HG03103 (cell line): ENCODE measurements around the gene PLEKHO2.

Experiments used
- ATAC-seq: cut with Tn5 transposase; IDR thresholded peaks from one replicate; pipeline ENCODE4 v1.9.1; 2021; ENCODE audit warnings: low read depth; ENCODE audit not compliant: unreplicated experiment

PLEKHO2 gene

DNA sequence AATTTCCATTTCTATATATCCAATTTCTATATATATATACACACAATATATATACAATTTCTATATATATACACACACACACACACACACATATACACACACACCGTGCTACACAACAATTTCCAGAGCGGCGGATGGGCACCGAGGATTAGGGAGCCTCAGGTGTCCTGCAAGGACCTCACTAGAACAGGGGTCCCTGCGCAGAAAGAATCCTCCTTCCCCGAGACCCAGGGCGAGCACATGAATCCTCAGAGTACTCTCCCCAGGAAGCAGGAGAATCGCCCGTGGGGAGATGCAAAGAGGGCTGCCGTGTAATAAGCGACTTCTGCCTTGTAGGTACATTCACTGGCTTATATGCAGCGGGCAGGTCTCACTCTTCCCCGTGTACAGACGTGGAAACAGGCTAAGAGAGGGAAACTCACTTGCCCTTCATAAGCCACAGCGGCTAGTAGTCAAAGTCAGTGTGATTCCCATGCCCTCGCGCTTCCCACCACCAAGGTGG, 16.7 kb upstream of the PLEKHO2 start:
- no peak for ATAC-seq

DNA sequence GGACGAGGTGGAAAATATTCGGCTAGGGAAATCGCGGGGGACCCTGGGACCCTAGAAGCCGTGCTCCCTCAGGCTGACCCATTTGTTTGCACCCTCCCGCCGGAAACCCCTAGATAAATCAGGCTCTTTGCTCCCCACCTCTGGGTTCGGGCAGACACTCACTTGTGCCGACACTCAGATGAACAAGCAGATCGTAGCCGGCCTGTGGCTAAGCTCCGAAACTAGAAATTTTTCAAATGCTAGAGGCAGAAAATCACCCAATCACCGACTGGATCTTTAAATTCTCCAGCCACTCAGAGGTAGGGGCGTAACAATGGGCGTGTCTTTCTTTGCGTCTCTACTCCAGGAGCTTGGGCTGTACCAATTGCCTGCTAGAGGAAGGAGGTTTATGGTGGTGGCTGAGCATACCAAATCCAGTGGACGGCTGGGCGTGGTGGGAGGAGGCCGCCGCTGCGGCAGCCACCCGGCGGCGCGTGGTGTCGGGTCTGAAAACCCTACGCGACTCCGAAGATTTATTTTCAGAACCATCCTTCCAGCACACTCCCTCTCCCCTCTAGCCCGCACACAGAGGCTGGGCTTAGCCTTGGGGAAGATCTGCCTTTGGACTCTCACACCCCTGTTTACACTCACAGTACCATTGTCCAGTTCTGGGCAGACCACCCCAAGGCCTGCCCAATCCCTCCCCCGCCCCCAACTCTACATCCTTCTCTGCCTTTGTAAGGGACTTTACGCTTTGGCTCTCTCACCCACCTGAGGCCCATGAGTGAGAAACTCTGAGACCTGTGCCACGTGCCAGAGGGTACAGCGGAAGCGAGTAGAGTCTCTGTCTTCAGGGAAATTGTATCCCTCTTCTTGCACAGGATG, 16.1 kb upstream of the PLEKHO2 start, which contains the start of gene PIF1:
Gene PIF1, minus strand, starts transcription at position 217 of the 864 bp plus-strand sequence. CDS start 1,312 bp downstream, outside the sequence.
- peak; percentile 79 for ATAC-seq

DNA sequence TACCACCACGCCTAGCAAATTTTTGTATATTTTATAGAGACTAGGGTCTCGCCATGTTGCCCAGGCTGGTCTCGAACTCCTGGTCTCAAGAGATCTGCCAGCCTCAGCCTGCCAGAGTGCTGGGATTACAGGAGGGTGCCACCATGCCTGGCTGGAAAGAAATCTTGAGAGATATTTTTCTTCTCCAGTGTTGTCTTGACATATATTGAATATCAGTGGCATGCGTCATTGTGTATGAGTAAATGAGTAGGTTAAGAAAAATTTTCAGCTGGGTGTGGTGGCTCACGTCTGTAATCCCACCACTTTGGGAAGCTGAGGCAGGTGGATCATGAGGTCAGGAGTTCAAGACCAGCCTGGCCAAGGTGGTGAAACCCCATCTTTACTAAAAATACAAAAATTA, 12.7 kb upstream of the PLEKHO2 start:
- no peak for ATAC-seq

DNA sequence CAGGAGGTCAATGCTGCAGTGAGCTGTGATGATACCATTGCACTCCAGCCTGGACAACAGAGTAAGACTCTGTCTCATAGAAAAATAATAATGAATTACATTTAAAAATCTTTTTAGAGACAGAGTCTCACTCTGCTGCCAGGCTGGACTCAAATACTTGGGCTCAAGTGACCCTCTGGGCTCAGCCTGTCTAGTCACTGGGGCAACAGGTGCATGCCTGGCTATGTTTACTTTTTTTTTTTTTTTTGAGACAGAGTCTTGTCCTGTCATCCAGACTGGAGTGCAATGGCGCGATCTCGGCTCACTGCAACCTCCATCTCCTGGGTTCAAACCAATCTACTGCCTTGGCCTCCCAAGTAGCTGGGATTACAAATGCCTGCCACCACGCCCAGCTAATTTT, 8.0 kb upstream of the PLEKHO2 start:
- ATAC-seq = no peak

DNA sequence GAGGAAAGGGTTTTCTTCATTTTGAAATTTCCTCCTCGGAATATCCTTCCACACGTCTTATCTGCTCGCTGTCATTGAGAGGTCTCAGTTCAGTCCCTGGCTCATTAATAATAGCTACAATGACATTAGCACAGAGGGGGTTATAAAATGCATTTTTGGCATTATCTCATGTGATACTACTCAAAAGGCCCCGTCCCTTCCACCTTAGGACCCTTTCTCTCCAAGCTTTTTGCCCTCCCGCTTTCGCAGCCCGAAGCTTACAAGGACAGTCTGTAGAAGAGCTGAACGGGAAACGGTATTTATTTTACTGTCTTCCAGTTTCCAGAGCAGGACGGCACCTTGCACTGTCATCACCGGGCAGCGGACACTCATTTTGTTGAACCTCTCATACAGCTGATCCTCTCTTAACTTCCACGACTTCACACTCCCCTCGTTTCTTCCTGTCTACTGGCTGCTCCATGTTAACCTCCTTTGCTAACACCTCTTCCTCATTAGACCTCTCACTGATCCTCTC, 5.6 kb upstream of the PLEKHO2 start:
- no peak for ATAC-seq

DNA sequence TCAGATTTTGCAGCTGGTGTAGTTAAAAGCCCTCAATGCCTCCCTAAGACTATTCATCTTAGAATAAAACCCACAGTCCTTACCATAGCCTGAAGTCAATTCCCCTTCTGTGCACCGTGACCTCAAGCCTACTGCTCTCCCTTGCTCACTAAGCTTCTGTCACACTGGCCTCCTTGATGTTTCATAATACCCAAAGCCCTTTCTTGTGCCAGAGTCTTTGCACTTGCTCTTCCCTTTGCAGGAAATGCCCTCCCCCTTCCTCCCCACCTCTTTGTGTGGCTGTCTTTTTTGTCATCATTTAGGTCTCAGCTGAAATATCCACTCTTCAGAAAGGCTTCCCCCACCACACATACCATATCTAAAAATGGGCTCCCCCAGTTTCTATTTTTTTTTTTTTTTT, 4.2 kb upstream of the PLEKHO2 start:
- ATAC-seq = no peak

DNA sequence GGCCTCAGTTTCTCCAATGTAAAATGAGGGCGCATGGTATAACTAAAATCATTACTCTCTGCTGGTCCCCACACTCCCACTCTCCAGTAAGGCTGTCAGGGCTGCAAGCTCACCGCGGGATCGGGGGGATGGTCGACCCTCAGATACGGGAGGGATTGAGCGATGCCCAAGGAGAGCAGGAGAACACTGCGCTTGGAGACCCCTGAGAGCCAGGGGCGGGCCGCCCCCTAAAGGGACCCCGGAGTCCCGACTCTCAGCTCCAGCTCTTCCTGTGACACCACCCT, 713 bp upstream of the PLEKHO2 start:
- no peak for ATAC-seq

DNA sequence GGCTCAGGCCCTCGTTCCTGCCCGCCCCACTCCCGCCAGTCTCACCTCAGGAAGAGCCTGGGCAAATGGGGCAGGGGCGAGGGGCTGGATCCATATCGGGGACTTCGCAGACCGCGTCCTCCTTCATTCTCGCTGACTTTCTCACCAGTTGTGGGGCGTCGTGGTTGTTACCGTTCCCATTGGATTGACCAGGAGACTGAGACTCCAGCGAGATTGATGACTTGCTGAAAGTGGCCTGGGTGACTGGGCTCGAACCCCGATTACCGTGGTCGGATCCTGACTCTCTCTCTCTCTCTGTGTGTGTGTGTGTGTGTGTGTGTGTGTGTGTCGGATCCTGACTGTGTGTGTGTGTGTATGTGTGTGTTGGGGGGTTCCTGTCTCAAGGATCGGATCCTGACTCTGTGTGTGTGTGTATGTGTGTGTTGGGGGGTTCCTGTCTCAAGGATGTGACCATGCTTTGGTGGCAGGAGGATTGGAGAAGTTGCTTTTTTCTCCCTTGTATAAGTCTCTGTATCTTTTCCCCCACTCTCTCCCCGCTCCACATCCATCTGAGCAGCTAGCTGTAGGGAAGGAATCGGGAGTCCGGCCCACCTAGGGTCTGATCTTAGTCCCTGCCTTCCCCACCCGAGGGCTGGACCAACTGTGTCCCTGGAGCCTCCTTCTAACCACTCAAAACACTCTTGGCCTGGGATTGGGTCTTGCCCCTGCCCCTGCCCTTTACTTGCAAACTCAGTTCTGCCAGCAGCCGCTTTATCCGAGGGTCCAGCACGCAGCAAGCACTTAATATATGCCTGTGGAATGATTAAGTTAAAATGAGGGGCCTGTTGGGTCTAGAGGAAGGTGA, 603 bp downstream of the PLEKHO2 start:
- ATAC-seq = no peak

DNA sequence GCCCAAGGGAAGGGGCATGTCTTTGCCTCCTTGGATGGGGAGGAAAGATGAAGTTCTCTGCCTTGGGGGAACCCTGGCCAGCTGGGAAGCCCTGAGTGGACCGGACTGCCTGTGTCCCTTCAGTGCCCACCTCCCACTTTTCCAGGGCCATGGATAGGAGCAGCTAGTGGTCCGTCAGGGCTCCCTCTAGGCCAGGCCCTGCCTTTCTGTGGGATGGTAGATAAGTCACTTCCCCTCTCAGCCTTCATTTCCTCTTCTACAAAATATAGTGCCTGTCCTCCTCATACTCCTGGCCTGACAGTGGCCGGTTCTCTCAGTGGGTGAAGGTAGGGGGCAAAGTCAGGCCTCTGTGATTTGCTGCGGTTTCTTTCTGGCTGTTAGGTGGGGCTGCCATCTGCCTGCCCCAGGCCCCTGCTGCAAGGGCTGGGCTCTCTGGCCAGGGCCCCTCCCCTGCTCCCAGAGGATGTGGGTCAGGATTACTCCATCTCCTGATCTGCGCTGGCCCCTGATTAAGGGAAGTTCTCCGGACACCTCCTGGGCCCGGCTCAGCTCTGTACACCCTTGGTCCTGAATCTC, 1.4 kb downstream of the PLEKHO2 start:
- no peak for ATAC-seq

DNA sequence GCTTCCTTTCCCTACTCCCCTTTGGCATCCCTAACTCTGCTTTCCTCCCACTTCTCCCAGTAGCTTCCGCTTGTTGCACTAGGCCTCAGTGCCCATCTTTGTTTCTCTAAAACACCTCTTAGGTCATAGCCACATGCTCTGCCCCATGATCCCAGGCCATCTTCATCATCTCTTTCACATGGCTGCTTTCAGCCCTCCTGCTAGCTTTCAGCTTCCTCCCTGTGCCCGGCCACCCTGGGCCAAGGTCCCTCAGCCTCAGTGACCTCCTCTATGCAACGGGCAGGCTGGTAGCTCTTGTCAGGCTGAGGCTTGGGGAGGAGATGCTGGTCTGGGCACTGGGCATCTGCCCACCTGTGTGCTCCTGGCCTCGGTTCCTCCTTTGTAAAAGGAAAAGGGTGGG, 2.3 kb downstream of the PLEKHO2 start:
- no peak for ATAC-seq

DNA sequence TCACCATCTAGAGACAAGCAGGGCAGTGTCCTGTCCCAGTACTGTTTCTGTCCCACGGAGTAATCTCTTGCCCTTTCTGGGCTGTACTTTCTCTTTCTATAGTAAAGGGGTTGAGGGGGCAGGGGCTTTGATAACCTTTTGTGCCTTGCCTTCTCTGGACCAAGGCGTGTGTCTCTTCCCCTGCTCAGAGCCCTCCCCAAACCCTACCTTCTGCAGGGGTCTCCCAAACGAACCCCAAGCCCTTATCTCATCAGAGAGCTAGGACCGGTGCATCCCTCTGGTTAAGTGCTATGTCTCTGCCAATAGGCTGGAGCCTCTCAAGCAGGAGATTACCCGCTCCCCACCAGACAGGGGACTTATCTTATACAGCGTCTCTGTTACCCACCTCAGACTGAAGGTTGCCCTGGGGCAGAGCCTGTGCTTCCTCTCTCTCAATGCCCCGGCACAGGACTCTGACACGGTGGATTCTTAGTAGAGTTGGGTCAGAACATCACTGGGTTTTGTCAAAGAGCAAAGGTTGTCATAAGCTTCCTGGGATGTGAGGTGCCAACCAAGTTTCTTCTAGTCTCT, 2.9 kb downstream of the PLEKHO2 start:
- ATAC-seq = no peak

DNA sequence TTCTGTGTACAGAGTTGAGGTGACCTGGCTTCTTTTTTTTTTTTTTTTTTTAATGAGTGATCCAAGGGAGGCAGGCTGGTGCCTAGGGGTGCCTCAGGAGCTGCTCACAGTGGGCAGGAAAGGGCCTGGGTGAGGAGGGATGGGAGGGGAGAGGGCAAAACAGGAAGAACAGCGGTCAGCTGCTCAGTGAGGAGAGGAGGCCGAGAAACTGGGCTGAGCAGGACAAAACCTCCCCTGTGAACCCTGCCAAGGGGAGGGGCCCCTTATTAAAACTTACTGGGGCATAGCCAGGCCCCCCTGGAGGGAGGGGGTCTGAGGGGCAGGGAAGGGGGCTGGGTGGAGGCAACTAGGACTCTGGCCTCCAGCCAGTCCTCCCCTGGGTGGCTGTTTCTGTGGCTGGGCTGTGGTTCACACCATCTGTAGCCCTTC, 3.5 kb downstream of the PLEKHO2 start:
- no peak for ATAC-seq

DNA sequence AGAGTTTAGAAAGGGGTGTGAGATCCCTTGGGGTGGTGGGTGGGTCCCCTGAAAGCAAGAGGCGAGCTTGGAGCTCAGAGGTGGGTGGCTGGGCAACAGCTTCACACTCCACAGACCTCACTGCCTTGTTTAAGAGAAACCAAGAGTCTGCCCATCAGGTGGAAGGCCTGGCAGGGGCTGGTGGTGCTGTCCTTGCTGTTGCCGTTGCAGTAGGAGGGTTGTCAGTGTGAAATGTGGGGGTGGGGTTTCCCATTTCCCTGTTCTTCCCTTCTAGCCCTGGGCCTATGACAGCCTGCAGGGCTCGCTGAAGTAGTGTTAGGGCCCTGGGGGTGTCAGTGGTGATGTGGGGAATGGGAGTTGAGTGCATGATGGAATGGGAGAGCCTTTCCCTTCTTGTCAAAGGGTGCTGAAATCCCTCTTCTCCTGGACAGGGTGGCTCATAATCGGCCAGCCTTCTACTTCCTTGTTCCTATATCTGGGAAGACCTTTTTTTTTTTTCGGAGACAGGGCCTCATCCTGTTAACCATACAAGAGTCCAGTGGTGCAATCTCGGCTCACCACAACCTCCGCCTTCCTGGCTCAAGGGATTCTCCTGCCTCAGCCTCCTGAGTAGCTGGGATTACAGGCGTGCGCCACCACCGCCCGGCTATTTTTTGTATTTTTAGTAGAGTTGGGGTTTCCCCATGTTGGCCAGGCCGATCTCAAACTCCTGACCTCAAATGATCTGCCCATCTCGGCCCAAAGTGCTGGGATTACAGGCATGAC, 4.3 kb downstream of the PLEKHO2 start:
- no peak for ATAC-seq

DNA sequence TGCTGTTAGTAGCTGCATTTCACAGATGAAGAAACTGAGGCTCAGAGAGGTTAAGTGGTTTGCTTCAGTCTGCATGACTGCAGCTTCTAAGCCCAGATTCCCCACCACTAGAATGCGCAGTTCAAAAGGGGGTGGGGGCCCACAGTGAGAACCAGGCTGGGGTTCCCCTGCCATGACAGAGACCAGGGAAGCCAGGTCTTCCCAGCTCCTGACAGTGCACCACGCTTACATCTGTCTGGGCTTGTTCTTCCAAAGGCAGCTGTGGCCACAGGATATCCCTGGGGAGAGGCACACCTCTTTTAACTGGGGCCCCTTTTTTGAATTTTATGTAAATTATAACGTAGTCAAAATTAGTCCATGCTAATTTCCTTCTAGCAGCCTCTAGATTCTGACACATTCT, 5.3 kb downstream of the PLEKHO2 start:
- no peak for ATAC-seq

DNA sequence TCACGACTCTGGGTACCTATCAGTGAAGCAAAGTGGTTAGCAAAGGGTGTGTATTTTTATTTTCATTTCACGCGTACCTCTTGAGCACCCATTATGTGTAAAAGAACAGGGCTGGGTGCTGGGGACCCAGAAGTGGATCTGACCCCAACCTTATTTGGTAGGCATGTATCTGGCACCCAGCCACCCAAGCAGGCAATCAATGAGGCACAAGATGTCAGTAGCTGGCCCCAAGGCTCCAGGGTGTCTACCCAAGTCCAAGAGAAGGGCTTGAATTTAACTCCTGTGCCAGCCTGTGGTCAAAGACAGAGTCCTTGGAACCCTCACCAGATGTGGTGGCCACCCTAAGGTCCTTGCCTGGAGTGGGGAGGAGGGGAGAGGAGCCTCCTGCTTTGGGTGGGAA, 5.7 kb downstream of the PLEKHO2 start:
- ATAC-seq = no peak

DNA sequence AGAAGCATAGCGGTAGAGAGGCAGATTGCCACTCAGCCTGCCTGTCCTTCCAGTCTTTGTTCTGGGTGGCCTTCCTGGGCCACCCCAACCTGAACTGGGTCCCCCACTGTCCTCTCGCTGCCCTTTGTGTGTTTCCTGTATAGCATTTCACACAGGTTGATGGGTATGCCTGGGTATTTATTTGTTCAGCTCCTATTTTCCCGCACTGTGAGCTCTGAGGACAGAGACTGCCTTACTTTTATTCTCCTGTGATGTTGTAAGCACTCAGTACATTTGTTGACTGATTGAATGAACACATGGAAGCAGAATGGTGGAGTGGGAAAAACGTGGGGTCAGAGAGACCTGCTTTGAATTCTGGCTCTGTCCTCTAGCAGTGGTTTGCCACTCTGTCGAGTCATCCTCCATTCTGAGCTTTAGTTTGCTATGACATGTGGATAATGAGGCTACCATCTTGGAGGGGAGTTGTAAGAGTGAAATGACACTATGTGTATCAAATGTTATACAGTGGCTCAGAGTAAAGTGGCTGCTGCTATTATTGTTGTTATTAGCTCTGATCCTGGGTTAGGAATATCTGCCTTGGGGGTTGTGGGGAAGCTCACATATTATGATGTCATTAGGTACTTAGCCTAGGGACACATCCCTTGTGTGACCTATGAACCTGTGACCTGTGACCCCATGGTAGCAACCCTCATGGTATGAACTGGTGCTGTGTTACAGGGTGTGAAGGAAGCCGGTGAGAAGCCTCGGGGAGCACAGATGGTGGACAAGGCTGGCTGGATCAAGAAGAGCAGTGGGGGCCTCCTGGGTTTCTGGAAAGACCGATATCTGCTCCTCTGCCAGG, 6.4 kb downstream of the PLEKHO2 start:
- ATAC-seq = no peak

DNA sequence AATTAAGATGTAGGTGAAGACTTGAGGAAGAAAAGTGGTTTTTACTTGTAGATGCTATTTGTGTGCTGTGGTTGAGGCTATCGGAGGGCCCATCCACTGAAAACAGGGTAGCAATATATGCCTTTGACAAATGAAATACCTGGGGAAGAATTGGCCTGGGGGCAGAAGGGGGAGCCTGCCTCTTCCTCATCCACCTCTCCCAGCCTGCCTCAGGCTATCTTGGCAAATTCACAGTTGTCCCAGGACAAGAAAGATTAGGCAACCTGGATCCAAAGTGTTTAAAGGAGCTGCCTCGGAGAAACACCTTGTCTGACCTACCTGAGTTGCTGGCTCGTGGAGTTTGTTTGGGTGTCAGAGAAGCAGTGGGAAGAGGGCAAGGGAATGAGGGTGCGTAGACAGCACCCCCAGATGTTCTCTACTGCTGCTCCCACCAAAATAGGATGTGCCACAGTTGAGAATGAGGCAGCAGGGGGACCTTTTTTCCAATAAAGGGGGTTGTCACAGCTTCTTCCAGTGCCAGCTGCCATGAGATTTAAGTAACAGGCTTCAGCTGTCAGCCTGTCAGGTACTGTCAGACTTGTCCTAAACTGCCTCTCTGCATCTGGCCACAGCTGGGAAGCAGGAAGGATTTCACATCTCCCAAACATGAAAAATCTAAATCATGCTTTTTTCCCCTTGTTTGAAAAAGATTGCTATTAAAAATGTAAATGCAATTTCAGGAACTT, 9.2 kb downstream of the PLEKHO2 start:
- ATAC-seq = no peak

DNA sequence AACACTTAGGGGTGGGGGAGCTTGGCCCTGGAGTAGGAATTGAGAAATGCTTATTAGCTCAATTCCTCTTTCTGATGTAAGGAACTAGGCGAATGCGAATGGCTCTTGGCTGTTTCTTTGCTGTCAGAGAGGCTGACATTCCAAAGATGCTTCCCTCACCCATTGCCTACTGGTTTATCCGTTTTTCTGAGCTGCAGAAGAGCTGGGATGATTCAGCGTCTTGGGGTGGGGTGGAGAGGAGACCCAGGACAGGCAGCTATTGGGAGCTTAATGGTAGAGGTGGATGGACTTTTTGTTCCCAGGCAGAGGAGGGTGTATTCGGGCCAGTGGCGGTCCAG, 9.8 kb downstream of the PLEKHO2 start:
- ATAC-seq = no peak

DNA sequence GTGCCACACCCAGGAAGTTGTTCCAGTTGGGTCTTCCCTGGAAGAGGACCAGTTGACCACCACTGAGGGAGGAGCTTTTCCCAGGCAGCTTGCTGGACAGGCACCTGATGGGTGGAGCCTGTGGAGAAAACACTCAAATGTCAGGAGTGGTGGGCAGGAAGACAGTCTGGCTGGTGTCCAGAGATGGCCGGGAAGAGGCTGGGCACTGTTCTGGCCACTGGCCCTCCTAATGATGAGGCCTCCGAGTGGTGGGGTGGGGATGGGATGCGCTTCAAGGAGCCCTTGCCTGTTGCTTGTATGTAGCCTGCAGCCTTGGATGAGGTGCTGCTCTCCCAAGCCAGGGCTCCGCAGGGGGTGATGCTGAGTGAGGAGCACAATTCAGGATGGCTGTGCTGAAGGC, 12.3 kb downstream of the PLEKHO2 start:
- no peak for ATAC-seq
